Kasumi-1 (cell line): ENCODE results near the gene LMF2.

Experiments used
- DNase-seq, 2 experiments: peaks; one replicate each; lab custom pipeline; 2025; lab: John Stamatoyannopoulos, UW

Gene LMF2

DNA sequence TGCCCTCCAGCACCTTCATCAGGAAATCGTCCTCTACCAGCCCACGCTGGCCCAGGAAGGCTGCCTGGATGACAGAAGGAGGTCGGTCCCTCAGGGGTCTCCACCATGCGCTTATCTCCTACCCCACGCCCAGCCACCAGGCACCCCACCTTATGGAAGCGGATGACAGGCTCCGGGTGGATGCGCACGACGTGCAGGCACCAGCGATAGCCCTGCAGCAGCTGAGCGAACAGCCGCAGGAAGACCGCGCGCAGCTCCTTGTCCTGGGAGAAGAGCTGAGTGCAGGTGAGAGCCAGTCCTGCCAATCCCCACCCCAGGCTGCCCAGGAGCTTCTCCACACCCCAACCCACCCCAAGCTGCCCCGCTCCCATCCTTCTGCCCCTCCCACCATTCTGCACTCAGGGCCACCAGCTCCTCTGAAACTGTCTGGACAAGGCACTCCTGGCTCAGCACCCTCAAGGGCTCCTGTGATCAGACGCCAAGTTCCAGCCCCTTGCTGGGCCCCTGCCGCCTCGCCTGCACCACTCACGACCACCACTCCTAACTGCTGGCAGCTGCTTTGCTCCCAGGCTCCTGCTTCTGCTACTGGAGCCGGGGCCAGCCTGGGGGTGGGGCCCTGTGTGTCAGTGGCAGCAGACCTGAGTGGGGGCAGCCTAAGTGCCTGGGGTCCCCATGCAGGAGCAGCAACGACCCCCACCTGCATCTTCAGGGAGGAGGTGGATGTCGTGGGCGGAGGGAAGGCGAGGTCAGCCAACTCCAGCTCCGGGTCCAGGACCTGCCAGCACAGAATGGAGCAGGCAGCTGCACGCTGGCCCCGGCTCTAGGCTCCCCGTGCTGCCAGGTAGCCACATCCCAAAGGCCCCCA, 42.2 kb downstream of the LMF2 start:
- DNase-seq, result no peak

- no peak for DNase-seq
Observed at GRCh38 chr22:50464451-50464850, 43.1 kb downstream of the LMF2 start.

GRCh38 chr22:50463188-50463900, 44.2 kb downstream of the LMF2 start:
- no peak for DNase-seq

DNA sequence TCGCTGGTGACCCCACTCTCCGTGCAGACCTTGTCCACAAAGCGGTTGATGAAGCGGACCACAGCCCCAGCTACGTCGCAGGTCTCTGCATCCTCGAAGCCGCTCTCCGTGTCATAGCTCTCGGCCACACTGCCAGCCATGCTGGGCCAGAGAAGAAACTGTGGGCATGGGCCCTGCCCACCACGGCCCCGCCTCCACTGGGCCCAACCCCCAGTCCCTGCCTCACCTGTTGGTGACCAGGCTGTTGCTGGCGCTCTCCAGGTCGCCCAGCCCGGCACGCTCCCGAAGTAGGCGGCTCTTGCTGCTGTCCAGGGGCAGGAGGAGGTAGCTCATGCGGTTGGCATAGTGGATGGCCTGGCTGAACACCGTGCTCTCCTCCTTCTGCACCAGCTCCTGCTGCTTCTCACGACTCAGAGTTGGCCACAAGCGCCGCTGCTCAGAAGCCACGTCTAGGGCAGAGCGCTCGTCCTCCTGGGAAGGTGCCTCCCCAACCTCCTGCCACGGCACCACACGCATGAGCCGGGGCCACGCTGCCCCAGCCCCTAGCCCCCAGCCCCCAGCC, 45.4 kb downstream of the LMF2 start:
- DNase-seq, result no peak

- DNase-seq, result no peak
Observed at GRCh38 chr22:50461536-50461935, 46.0 kb downstream of the LMF2 start.

DNA sequence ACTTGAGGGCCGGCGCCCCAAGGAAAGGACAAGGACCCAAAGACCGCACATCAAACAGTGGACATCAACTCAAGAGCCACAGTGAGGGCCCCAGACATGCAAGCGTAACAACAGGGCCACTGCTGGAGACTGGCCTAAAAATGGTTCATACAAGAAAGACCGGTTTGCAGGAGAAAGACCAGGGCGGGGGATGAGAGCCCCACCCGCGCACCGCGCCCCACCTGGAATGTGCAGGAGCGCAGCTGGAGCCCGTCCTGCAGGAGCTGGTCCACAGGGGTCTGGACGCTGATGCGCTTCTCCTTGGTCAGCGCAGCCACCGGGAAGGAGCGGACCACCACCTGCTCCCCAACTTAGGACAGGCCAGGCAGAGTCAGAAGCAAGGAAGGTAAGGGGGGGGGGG, 46.6 kb downstream of the LMF2 start:
- no peak for DNase-seq

DNA sequence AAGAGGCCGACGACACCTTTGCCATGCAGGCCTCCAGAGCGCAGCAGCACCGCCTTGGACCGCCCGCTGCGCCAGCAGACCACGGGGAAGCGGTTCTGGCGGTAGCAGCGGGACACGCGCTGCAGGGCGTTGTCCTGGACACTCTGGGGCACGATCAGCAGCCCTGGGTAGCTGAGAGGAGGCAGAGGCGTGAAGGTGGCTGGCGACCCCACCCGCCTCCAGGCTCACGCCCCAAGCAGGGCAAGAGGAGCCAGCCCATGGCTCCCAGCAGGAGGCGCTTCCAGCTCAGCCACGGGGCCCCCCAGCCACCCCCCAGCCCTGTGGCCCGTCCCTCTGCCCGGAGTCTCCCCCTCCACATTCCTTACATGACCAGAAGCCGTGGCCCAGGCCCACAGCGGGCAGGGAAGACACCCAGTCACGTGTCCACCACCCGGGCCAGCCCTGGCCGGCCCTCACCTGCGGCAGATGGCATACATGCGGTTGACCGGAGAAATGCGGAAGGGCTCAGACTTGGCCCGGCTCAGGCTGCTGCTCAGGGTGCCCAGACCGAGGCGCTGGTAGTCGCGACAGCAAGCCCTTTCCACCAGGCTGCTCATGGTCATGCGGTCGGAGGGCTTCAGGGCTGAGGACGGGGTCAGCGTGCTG, 47.9 kb downstream of the LMF2 start:
- no peak for DNase-seq

DNA sequence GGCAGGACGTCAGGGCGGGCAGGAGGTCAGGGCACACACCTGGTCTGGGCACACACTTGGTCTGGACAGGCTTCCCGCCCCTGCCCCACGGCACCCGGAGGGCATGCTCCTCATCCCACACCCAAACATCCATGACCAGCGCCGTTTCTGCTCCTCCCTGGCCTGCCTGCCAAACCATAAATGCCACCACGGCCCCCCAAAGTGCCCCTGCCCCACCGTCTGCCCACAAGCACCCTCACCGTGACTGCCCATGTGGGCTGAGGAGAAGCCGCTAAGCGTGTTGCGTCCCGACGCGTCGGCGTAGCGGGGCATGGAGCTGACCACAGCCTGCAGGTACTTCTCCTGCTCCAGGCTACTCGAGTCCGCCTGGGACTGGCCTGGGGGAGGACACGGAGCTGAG, 48.5 kb downstream of the LMF2 start:
- no peak for DNase-seq

DNA sequence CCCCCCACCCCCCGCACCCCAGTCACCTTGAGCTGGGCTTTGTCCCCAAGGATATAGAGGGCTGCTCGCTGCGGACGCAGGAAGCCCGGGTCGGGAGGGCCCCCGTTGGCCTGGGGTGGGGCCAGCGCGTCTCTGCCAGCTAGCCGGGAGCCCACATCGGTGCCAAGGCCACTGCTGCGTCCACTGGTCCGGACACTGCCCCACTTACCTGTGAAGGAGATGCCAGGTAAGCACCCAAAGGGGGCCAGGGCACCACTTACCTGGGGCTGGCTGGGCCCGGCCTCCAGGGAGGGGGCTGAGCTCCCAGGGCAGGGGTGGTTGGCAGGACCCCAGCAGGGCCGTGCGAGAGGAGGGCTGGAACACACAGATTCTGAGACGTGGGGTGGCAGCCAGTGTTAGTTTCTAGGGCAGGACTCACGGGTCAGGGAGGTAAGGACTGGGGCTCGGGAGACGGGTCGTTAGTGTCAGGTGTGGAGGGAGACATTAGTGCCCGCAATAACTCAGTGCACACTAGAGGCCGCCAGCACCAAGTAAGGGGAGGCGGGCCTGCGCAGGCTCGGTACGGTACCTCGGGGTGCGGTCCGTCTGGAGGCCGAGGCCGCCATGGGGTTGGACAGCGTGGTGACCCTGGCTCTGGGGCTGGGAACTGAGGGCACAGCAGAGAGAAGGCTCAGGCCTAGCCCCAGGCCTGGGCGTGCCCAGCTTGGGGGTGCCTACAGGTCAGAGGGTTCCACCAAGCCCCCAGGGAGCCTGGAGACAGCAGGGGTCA, 50.9 kb downstream of the LMF2 start:
- no peak for DNase-seq

- DNase-seq, result no peak
Observed at GRCh38 chr22:50456026-50456425, 51.5 kb downstream of the LMF2 start.

DNA sequence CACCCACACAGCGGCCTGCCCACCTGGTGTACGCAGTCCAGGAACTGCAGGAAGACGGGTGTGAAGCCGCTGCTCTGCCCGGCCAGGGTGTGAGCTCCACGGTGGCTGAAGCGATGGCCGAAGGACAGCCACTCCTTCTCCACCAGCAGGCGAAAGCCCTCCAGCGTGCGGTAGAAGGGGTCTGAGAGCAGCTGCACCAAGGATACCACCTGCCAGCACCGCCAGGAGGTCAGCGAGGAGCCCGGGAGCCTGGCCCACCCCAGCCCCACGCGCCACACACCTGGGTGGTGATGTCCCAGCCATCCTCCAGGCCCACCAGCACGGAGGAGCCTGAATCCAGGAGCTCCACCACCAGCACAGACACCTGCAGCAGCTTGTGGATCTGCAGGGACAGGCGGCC, 52.3 kb downstream of the LMF2 start:
- no peak for DNase-seq

DNA sequence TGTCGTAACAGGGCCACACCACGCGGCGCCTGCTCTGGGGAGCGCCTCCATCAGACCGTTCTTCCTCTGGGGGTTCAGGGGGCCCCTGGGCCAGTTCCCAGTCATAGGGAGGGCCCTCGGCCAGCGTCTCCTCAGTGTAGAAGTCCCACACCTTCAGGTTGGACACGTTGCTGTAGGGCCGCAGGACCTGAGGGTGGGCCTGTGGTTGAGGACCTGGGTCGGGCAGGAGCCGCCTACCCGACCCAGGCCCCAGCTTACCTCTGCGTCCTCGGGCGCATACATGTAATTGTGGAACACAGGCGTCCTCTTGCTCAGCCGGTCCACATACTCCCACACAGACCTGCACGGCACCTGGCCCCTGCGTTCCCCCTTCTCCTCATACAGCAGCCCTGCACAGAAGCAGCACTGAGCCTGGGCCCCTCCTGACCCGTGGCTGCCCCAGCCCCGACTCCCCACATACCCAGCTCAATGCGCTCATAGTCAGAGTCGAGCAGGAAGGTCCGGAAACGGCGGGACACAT, 52.9 kb downstream of the LMF2 start:
- no peak for DNase-seq
